KMS-11 (cell line): ENCODE measurements around the gene RRAS.

ENCODE experiments used
- H2AFZ ChIP-seq: fragments of 200-600 bp; sonication (generic); 2 replicates; pipeline ENCODE4 v1.6.1; 2016; ENCODE audit warnings: antibody characterized with exemption, mixed run types, low read depth
- H3K27ac ChIP-seq: fragments of 200-600 bp; sonication (generic); 2 replicates; pipeline ENCODE4 v1.6.1; 2016; ENCODE audit warnings: mild to moderate bottlenecking, mixed run types
- H3K27me3 ChIP-seq: fragments of 200-600 bp; sonication (generic); 2 replicates; pipeline ENCODE4 v1.6.1; 2017; ENCODE audit warnings: mild to moderate bottlenecking, low read depth, mixed run types, moderate library complexity; ENCODE audit not compliant: insufficient read depth
- H3K36me3 ChIP-seq: fragments of 200-600 bp; sonication (generic); 2 replicates; pipeline ENCODE4 v1.6.1; 2017; ENCODE audit warnings: mild to moderate bottlenecking, mixed run types; ENCODE audit not compliant: insufficient read depth
- H3K4me1 ChIP-seq: fragments of 200-600 bp; sonication (generic); 2 replicates; pipeline ENCODE4 v1.6.1; 2016; ENCODE audit warnings: mild to moderate bottlenecking, low read depth, mixed run types; ENCODE audit not compliant: poor library complexity, severe bottlenecking
- H3K4me2 ChIP-seq: fragments of 200-600 bp; sonication (generic); 2 replicates; pipeline ENCODE4 v1.7.0; 2016; ENCODE audit warnings: mild to moderate bottlenecking, mixed run types
- H3K4me3 ChIP-seq: fragments of 200-600 bp; sonication (generic); IDR thresholded peaks from 2 replicates; pipeline ENCODE4 v1.6.1; 2017; ENCODE audit warnings: low read depth, low read length, mixed read lengths; ENCODE audit not compliant: insufficient read depth
- H3K79me2 ChIP-seq: fragments of 200-600 bp; sonication (generic); 2 replicates; pipeline ENCODE4 v1.6.1; 2016; ENCODE audit warnings: low read depth, mixed run types; ENCODE audit not compliant: insufficient read depth
- H3K9ac ChIP-seq: fragments of 200-600 bp; sonication (generic); 2 replicates; pipeline ENCODE4 v1.6.1; 2016; ENCODE audit warnings: mild to moderate bottlenecking, mixed run types
- H4K20me1 ChIP-seq: fragments of 200-600 bp; sonication (generic); 2 replicates; pipeline ENCODE4 v1.6.1; 2016; ENCODE audit warnings: mild to moderate bottlenecking, mixed run types; ENCODE audit not compliant: insufficient read depth
- TF ChIP-seq, protein P1 (sequence below): fragments of 200-600 bp; sonication (generic); conservative IDR thresholded peaks from 2 replicates; pipeline ENCODE4 v1.6.1; 2017; ENCODE audit warnings: low read depth, mild to moderate bottlenecking, antibody characterized with exemption, low read length, moderate library complexity, mixed read lengths

Gene RRAS

DNA sequence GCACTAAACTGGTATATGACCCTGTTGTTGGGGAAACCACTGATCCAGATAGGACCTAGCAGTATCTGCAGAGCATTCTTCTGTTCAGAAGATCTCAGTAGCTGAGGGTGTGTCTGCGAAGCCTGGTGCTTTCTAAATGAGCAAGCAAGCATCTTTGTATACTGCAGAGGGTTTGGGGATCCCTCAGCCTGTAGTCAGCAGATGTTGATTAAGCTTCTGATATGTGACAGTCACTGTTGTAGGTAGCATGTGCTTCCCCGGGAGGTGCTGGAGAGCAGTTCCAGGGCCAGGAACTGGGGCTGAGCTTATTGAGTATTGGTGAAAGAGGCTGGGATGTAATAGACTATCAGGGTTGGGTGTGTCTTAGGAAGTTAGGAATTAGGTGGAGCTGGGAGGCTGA, 3.5 kb upstream of the RRAS start:
- Histone ChIP-seq H3K4me2 (peak overlapping the region; percentile 89), H2AFZ (no peak overlapping the region), H3K79me2 (peaks cover 33% of the 10 kb centered on the region), H3K27me3 (peaks cover 11% of the 10 kb centered on the region; the same call in 1 of the 2 replicates), H3K4me1 (peaks cover 30% of the 10 kb centered on the region), H3K36me3 (no peaks in the 10 kb centered on the region; the same call in 1 of the 2 replicates), H4K20me1 (no peaks in the 10 kb centered on the region), H3K9ac (no peak overlapping the region), H3K27ac (no peak overlapping the region), H3K4me3 (no peak overlapping the region)
- TF ChIP-seq, protein P1, sequence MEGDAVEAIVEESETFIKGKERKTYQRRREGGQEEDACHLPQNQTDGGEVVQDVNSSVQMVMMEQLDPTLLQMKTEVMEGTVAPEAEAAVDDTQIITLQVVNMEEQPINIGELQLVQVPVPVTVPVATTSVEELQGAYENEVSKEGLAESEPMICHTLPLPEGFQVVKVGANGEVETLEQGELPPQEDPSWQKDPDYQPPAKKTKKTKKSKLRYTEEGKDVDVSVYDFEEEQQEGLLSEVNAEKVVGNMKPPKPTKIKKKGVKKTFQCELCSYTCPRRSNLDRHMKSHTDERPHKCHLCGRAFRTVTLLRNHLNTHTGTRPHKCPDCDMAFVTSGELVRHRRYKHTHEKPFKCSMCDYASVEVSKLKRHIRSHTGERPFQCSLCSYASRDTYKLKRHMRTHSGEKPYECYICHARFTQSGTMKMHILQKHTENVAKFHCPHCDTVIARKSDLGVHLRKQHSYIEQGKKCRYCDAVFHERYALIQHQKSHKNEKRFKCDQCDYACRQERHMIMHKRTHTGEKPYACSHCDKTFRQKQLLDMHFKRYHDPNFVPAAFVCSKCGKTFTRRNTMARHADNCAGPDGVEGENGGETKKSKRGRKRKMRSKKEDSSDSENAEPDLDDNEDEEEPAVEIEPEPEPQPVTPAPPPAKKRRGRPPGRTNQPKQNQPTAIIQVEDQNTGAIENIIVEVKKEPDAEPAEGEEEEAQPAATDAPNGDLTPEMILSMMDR = no peak

DNA sequence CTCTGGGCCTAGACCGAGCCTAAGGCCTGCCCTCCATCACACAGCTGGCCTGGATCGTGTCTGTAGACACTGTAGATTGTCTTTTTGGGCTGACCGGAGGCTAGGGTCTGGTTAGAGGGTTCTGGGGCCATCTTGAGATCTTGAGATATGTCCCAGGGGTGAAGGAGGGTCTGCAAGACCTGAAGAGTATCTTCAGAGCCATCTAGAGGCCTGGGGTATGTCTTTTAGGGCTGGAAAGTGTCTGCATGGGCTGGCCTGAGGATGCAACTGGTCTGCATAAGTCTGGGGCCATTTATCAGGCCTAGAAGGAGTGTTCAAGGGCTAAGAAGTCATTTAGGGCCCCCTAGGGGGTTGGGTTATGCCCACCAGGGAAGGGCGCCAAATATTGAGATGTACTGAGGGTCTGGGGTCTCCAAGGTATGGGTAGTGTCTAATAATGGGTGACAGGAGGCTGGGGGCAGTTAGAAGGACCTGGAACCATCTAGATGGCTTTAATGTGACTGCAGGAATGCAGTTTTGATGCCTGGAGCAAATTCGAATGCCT, 2.6 kb upstream of the RRAS start:
- Histone ChIP-seq H3K27me3 (peaks cover 14% of the 10 kb centered on the region; the same call in 1 of the 2 replicates), H4K20me1 (no peaks in the 10 kb centered on the region), H2AFZ (peak overlapping the region; percentile 69), H3K36me3 (no peaks in the 10 kb centered on the region; the same call in 1 of the 2 replicates), H3K9ac (peak overlapping the region; percentile 81), H3K4me1 (peaks cover 35% of the 10 kb centered on the region), H3K4me3 (no peak overlapping the region), H3K79me2 (peaks cover 33% of the 10 kb centered on the region), H3K27ac (peak overlapping the region; percentile 60), H3K4me2 (peak overlapping the region; percentile 89)
- TF ChIP-seq, protein P1 = no peak

- Histone ChIP-seq H3K27me3 (peaks cover 14% of the 10 kb centered on the region; the same call in 1 of the 2 replicates), H3K36me3 (no peaks in the 10 kb centered on the region), H3K4me3 (no peak within 1 kb of the TSS), H2AFZ (peak within 1 kb of the TSS; percentile 69), H3K9ac (peak within 1 kb of the TSS; percentile 81), H3K4me1 (peaks cover 35% of the 10 kb centered on the region), H3K79me2 (peaks cover 32% of the 10 kb centered on the region), H3K4me2 (peak within 1 kb of the TSS; percentile 89), H4K20me1 (no peaks in the 10 kb centered on the region), H3K27ac (peak within 1 kb of the TSS; percentile 70)
- TF ChIP-seq, protein P1 = no peak
Measured at GRCh38 chr19:49641688-49642491, 1.9 kb upstream of the RRAS start, which contains the start of gene SCAF1. SCAF1 (plus strand) TSS chr19:49642209; CDS start chr19:49645027, 2,818 bp downstream.

DNA sequence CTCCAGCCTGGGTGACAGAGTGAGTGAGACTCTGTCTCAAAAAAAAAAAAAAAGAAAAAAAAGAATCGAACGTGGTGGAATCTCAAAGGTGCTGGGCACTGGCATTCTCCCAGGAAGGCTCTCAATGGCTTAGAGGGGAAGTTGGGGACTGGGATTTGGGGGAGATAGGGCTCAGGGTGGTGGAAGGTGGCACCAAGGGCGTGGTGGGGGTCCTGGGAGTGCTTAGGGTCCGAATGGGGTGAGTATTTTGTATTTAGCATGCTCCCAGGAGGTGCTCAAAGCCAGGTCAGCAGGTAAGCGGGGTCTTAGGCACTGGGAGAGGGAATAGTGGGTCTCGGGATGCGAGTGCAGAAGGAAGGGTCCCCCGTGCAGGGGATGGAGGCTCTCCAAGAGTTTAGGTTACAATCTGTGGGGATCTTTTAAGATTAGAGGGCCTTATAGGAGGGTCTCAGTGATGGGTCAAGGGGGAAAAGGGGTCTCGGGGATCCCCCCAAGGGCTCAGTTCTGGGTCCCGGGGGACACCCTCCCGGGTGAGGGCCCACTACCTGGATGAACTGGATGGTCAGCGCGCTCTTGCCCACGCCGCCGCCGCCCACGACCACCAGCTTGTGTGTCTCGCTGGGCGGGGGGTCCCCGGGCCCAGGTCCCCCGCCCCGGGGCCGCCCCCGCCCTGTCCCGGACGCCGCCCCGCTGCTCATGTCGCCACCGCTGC, 386 bp downstream of the RRAS start:
- peak overlapping the region; percentile 42; the same call in 1 of the 2 replicates for H3K9ac ChIP-seq
- H3K4me2 ChIP-seq = peak overlapping the region; percentile 84
- peaks cover 35% of the 10 kb centered on the region for H3K4me1 ChIP-seq
- H2AFZ ChIP-seq = peak overlapping the region; percentile 63; the same call in 1 of the 2 replicates
- peaks cover 24% of the 10 kb centered on the region for H3K79me2 ChIP-seq
- H3K27ac ChIP-seq = no peak overlapping the region
- no peaks in the 10 kb centered on the region for H3K36me3 ChIP-seq
- H3K4me3 ChIP-seq = no peak overlapping the region
- H4K20me1 ChIP-seq = no peaks in the 10 kb centered on the region
- TF ChIP-seq, protein P1 = no peak
- peaks cover 14% of the 10 kb centered on the region; the same call in 1 of the 2 replicates for H3K27me3 ChIP-seq
